ENCODE measurements around the gene BCL11B.

DNA sequence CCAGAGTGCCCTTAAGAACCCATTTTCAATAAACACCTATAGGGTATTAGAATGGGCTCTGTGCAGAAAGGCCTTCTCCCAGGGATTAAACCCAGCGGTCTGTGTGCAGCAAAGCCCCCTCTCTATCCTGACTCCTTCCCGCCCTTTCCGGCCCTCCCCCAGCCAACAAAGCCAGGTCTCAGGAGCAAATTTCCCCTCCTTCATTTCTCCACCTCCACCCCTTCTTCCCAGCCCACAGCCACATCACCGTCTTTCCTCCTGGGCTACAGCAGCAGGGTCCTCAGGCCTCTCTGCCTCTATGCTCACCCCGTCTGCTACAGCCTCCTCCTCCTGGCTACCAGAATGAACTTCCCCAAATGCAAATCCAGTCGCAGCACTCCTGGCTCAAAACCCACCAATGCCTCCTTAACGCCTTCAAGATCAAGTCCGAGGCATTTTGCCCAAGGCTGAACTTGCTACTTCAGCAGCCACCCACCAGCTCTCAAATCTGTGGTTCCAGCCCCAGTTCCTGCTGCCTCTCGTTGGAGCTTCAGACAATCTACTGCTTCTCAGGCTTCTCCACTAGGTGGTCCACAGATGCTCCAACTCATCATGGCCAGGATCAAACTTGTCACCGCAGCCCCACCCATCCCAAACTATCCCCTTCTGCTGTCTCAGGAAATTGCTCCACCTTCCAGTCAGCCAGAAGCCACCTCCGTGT is 134.8 kb downstream of the BCL11B start:
- TF ChIP-seq, protein P1, sequence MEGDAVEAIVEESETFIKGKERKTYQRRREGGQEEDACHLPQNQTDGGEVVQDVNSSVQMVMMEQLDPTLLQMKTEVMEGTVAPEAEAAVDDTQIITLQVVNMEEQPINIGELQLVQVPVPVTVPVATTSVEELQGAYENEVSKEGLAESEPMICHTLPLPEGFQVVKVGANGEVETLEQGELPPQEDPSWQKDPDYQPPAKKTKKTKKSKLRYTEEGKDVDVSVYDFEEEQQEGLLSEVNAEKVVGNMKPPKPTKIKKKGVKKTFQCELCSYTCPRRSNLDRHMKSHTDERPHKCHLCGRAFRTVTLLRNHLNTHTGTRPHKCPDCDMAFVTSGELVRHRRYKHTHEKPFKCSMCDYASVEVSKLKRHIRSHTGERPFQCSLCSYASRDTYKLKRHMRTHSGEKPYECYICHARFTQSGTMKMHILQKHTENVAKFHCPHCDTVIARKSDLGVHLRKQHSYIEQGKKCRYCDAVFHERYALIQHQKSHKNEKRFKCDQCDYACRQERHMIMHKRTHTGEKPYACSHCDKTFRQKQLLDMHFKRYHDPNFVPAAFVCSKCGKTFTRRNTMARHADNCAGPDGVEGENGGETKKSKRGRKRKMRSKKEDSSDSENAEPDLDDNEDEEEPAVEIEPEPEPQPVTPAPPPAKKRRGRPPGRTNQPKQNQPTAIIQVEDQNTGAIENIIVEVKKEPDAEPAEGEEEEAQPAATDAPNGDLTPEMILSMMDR (IDR thresholded peaks at IDR 0.05; ENCODE audit: insufficient read depth, low read length, poor library complexity, severe bottlenecking): no peak
- no peak for TF ChIP-seq EZH2phosphoT487 (conservative IDR thresholded peaks at IDR 0.05; ENCODE audit: low read length)

All from SU-DHL-6 (cell line).